Uterus (tissue), 4 donors: Measurements from ENCODE around the gene HSDL2. TPM values are rescaled to one million over a fixed set of nuclear protein-coding genes. Genes with fewer than 3 reads are reported as not detected.
A peak's percentile ranks its signal among the peaks of the same experiment; 100 is the strongest.

Experiments used
- DNase-seq, 2 donors: peaks; one replicate each; pipeline ENCODE4 v3.0.0-alpha.2; 2019 to 2020
- H3K27ac ChIP-seq, 2 donors: fragments of 200-600 bp; sonication (generic); 1 replicate in 1 of 2; 2 replicates in 1 of 2; pipeline ENCODE4 v1.5.1; 2016 to 2018
- H3K27me3 ChIP-seq, 2 donors: fragments of 200-600 bp; sonication (generic); one replicate each; pipeline ENCODE4 v1.5.1; 2018 to 2019; ENCODE audit warnings: control low read depth in 1 of 2
- H3K36me3 ChIP-seq, 2 donors: fragments of 200-600 bp; sonication (generic); one replicate each; pipeline ENCODE4 v1.5.1; 2019; ENCODE audit warnings: control low read depth in 1 of 2
- H3K4me1 ChIP-seq, 2 donors: fragments of 200-600 bp; sonication (generic); one replicate each; pipeline ENCODE4 v1.5.1; 2018 to 2019; ENCODE audit warnings: control low read depth in 1 of 2
- H3K4me3 ChIP-seq, 2 donors: fragments of 200-600 bp; sonication (generic); 1 replicate in 1 of 2; 2 replicates in 1 of 2; pipeline ENCODE4 v1.5.1; 2018 to 2019; ENCODE audit warnings: mild to moderate bottlenecking in 1 of 2
- H3K9me3 ChIP-seq, 2 donors: fragments of 200-600 bp; sonication (generic); one replicate each; pipeline ENCODE4 v1.5.1; 2019; ENCODE audit warnings: control low read depth in 1 of 2
- CTCF ChIP-seq, 4 experiments: fragments of 200-600 bp in 2 of 4; fragments of 450-650 bp in 2 of 4; sonication (generic) in 2 of 4; IDR thresholded peaks; one replicate each; pipeline ENCODE4 v1.5.1; 2016 to 2019; ENCODE audit warnings: antibody characterized with exemption in 4 of 4, mild to moderate bottlenecking in 2 of 4, moderate library complexity in 1 of 4
- POLR2A ChIP-seq, 2 donors: fragments of 450-650 bp; IDR thresholded peaks; one replicate each; pipeline ENCODE4 v1.6.1; 2016; ENCODE audit warnings: antibody characterized with exemption in 2 of 2, mild to moderate bottlenecking in 1 of 2, moderate library complexity in 1 of 2
- intact Hi-C: fragments of 100-400 bp; cut with DNase I; formaldehyde crosslinking; loops from one replicate; pipeline ENCODE4 v1.15.1; 2023; ENCODE audit warnings: low total_unique reads
- total RNA-seq, 4 donors: library from RNA; depleted of rRNA in 3 of 4; stranded (reverse); fragments of >200 nt in 3 of 4; gene quantifications; one replicate each; pipeline versions ENCODE4 v1.1.0 to v1.2.4, GENCODE V29; 2014 to 2023
- donor health status: DM: yes; HTN: yes; CAD: no.

The HSDL2 gene
- total RNA-seq, 4 donors from 2014 or later: 12.6 to 55.1 (median 39.1) TPM

GRCh38 chr9:112439171-112439570, 59.3 kb downstream of the HSDL2 start:
- Histone ChIP-seq H3K9me3 (no peaks in the 10 kb centered on the region), H3K36me3 (no peaks in the 10 kb centered on the region), H3K4me1 (no peaks in the 10 kb centered on the region), H3K4me3 (no peak overlapping the region), H3K27me3 (no peaks in the 10 kb centered on the region), H3K27ac (no peak overlapping the region)
- TF ChIP-seq POLR2A (IDR thresholded peaks at IDR 0.05) (no peak), CTCF (IDR thresholded peaks at IDR 0.05) (no peak)
- intact Hi-C loops: no loop called here
- no peak for DNase-seq

DNA sequence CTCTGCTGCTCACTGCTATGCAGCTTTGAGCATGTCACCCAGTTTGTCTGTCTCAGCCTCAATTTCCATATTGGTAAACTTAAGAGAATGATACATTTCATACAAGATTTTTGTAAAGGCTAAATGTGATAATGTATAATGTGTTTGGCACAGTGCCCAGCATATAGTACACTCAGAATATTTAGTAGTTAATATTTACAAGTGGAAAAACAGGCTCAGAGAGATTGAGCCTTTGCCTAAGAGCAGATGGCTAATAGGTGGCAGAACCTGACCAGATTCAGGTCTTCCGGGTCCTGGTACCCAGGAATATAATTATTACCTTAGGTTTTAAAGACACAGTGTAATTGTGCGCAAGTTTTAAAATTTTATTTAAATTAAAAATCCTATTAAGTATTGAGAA, 59.9 kb downstream of the HSDL2 start:
- H3K27me3 ChIP-seq: no peaks in the 10 kb centered on the region
- H3K9me3 ChIP-seq: no peaks in the 10 kb centered on the region
- H3K27ac ChIP-seq: no peak overlapping the region
- DNase-seq: no peak
- intact Hi-C loops: no loop called here
- no peak for TF ChIP-seq POLR2A (IDR thresholded peaks at IDR 0.05)
- TF ChIP-seq CTCF (IDR thresholded peaks at IDR 0.05): no peak
- no peaks in the 10 kb centered on the region for H3K36me3 ChIP-seq
- no peak overlapping the region for H3K4me3 ChIP-seq
- no peaks in the 10 kb centered on the region for H3K4me1 ChIP-seq

DNA sequence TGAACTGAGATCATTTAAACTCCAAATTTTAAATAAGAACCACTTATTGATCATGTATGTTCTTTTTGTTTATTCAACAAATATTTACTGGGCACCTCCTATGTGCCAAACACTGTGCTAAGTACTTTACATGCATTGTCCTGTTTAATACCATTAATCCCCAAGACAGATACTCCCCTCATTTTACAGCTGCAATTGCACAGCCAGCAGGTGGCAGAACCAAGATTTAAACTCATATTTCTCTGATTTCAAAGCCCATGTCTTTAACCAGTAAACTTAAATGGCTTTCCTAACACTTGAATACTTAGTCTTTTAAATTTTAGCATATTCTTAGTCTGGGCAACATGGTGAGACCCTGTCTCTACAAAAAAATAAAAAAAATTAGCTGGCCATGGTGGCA, 63.3 kb downstream of the HSDL2 start:
- TF ChIP-seq CTCF (IDR thresholded peaks at IDR 0.05) (peak in 2 of 4 experiments; percentile 21 to 34), POLR2A (IDR thresholded peaks at IDR 0.05) (no peak)
- Histone ChIP-seq H3K4me3 (no peak overlapping the region), H3K4me1 (no peaks in the 10 kb centered on the region), H3K9me3 (no peaks in the 10 kb centered on the region), H3K27me3 (no peaks in the 10 kb centered on the region), H3K36me3 (no peaks in the 10 kb centered on the region), H3K27ac (no peak overlapping the region)
- intact Hi-C loops: no loop called here
- no peak for DNase-seq

DNA sequence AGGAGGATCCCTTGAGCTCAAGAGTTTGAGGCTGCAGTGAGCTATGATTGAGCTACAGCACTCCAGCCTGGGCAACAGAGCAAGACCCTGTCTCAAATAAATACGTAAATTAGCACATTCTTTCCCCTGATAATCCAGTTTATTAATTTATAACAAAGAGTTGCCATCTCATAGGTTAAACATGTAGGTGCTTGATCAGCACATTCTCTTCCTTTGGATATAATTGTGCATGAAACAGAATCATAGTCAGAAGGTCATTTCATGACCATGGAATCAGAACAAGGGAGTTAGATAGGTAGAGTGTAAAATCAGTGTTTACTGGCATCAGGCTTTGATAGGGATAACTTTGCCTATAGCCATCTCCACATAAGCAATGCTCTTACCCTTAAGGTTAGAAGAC, 63.7 kb downstream of the HSDL2 start:
- H3K36me3 ChIP-seq: no peaks in the 10 kb centered on the region
- H3K9me3 ChIP-seq: no peaks in the 10 kb centered on the region
- no peak overlapping the region for H3K4me3 ChIP-seq
- no peak overlapping the region for H3K27ac ChIP-seq
- intact Hi-C loops: no loop called here
- no peaks in the 10 kb centered on the region for H3K4me1 ChIP-seq
- H3K27me3 ChIP-seq: no peaks in the 10 kb centered on the region
- no peak for DNase-seq
- TF ChIP-seq CTCF (IDR thresholded peaks at IDR 0.05) (no peak), POLR2A (IDR thresholded peaks at IDR 0.05) (no peak)

DNA sequence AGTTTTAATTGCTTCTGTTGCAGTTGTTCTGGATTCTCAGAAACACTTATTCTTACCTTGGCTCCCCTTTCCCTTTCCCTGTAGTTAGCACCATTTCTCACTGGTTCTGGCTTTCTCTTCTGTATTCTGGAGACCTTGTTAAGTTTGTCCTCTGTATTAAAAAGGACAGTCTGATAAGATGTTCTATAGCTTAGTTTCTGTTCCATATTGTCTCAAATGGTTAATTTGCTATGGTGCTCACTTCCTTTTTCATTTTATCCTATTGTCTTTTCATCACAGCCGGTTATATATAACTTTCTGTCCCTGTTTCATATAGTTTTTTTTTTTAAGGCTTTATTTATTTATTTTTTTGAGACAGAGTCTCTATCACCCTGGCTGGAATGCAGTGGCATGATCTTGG, 65.3 kb downstream of the HSDL2 start:
- Histone ChIP-seq H3K4me3 (no peak overlapping the region), H3K9me3 (no peaks in the 10 kb centered on the region), H3K27me3 (no peaks in the 10 kb centered on the region), H3K4me1 (no peaks in the 10 kb centered on the region), H3K27ac (no peak overlapping the region), H3K36me3 (no peaks in the 10 kb centered on the region)
- TF ChIP-seq POLR2A (IDR thresholded peaks at IDR 0.05): no peak
- TF ChIP-seq CTCF (IDR thresholded peaks at IDR 0.05): no peak
- intact Hi-C loops: no loop called here
- DNase-seq: no peak
